Ovary (tissue), 3 donors: ENCODE results near the gene SLC28A3.

Experiments
- CTCF ChIP-seq, 3 donors: fragments of 450-650 bp in 2 of 3; fragments of 200-600 bp in 1 of 3; IDR thresholded peaks; one replicate each; pipeline versions ENCODE4 v1.5.1 to v1.8.0; 2016 to 2022; ENCODE audit warnings: antibody characterized with exemption in 3 of 3, mild to moderate bottlenecking in 1 of 3
- EP300 ChIP-seq: sonication (generic); formaldehyde crosslinking; IDR thresholded peaks from one replicate; pipeline ENCODE4 v1.6.1; 2017; ENCODE audit warnings: antibody characterized with exemption
- POLR2A ChIP-seq: fragments of 450-650 bp; IDR thresholded peaks from one replicate; pipeline ENCODE4 v1.6.1; 2017; ENCODE audit warnings: antibody characterized with exemption, mild to moderate bottlenecking, moderate library complexity
- donor health status: DM: no; HTN: no; CAD: no.

DNA sequence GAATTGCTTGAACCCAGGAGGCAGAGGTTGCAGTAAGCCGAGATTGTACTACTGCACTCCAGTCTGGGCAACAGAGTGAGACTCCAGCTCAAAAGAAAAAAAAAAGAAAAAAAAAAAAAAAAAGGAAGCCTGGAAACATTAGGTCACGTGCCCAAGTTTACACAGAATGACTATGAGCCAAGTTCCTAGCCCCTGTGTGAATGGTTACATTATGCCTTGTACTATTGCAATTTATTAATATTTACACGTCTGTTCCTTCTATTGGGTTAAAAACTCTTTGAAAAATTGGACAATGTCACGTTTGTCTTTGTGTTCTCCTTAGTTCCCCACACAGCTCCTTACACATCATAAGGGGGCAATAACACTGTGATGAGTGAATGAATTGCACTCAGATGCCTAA lies 33.5 kb upstream of the SLC28A3 start:
- TF ChIP-seq POLR2A: no peak
- no peak for TF ChIP-seq CTCF (IDR thresholded peaks at IDR 0.05)
- TF ChIP-seq EP300: no peak
